HG02973 (cell line): Measurements from ENCODE around the gene PRPF31.
A peak's percentile ranks its signal among the peaks of the same experiment; 100 is the strongest.

ENCODE experiments used
- ATAC-seq: cut with Tn5 transposase; IDR thresholded peaks from one replicate; pipeline ENCODE4 v1.9.1; 2021; ENCODE audit warnings: moderate library complexity; ENCODE audit not compliant: unreplicated experiment

The PRPF31 gene

GRCh38 chr19:54138489-54139256 lies 23.1 kb downstream of the PRPF31 start:
- ATAC-seq: no peak

- ATAC-seq: no peak
Measured at GRCh38 chr19:54141356-54141755, 25.8 kb downstream of the PRPF31 start.

- no peak for ATAC-seq
Measured at GRCh38 chr19:54142166-54142780, 26.7 kb downstream of the PRPF31 start.

- ATAC-seq: no peak
Measured at GRCh38 chr19:54145541-54146158, 30.1 kb downstream of the PRPF31 start.

- no peak for ATAC-seq
Measured at GRCh38 chr19:54147676-54148075, 32.1 kb downstream of the PRPF31 start.

- ATAC-seq: no peak
Measured at GRCh38 chr19:54148158-54148557, 32.6 kb downstream of the PRPF31 start.

GRCh38 chr19:54149021-54149812 lies 33.7 kb downstream of the PRPF31 start:
- no peak for ATAC-seq

- no peak for ATAC-seq
Measured at GRCh38 chr19:54151362-54152035, 35.9 kb downstream of the PRPF31 start.

GRCh38 chr19:54152267-54152666 lies 36.7 kb downstream of the PRPF31 start:
- ATAC-seq: no peak

- ATAC-seq: no peak
Measured at GRCh38 chr19:54152878-54153524, 37.4 kb downstream of the PRPF31 start.

- no peak for ATAC-seq
Measured at GRCh38 chr19:54153731-54154326, 38.3 kb downstream of the PRPF31 start.

- ATAC-seq: no peak
Measured at GRCh38 chr19:54154603-54155345, 39.2 kb downstream of the PRPF31 start.

GRCh38 chr19:54155694-54156093 lies 40.1 kb downstream of the PRPF31 start:
- ATAC-seq: no peak

- ATAC-seq: no peak
Measured at GRCh38 chr19:54156490-54156889, 40.9 kb downstream of the PRPF31 start.

- ATAC-seq: no peak
Measured at GRCh38 chr19:54156953-54157352, 41.4 kb downstream of the PRPF31 start.

- no peak for ATAC-seq
Measured at GRCh38 chr19:54158812-54159351, 43.3 kb downstream of the PRPF31 start.

GRCh38 chr19:54159352-54160181 lies 44.0 kb downstream of the PRPF31 start, which contains the start of gene LENG1:
LENG1 (minus strand) TSS chr19:54159721; CDS start chr19:54159695, 26 bp downstream.
- peak; percentile 76 for ATAC-seq
